Tibial nerve (tissue), 4 donors: ENCODE measurements around the gene NFAM1. TPM values are rescaled to one million over a fixed set of nuclear protein-coding genes. Genes with fewer than 3 reads are reported as not detected.

Experiments
- DNase-seq, 2 donors: peaks; one replicate each; pipeline ENCODE4 v3.0.0-alpha.2; 2019; ENCODE audit warnings: low spot score in 2 of 2
- H3K27ac ChIP-seq, 4 donors: fragments of 200-600 bp; sonication (generic) in 3 of 4; one replicate each; pipeline ENCODE4 v1.5.1; 2017 to 2019; ENCODE audit warnings: mild to moderate bottlenecking in 1 of 4
- H3K27me3 ChIP-seq, 2 donors: fragments of 200-600 bp; sonication (generic) in 1 of 2; one replicate each; pipeline versions ENCODE4 v1.5.1 to v1.6.0; 2017 to 2019
- H3K36me3 ChIP-seq, 3 donors: fragments of 200-600 bp; sonication (generic); one replicate each; pipeline ENCODE4 v1.5.1; 2018 to 2019
- H3K4me1 ChIP-seq, 4 donors: fragments of 200-600 bp; sonication (generic) in 3 of 4; one replicate each; pipeline ENCODE4 v1.5.1; 2017 to 2019
- H3K4me3 ChIP-seq, 4 donors: fragments of 200-600 bp; sonication (generic) in 3 of 4; one replicate each; pipeline ENCODE4 v1.5.1; 2017 to 2019; ENCODE audit warnings: mild to moderate bottlenecking in 1 of 4, moderate library complexity in 1 of 4
- H3K9me3 ChIP-seq, 4 donors: fragments of 200-600 bp; sonication (generic) in 3 of 4; one replicate each; pipeline ENCODE4 v1.5.1; 2017 to 2019
- CTCF ChIP-seq, 5 experiments: fragments of 200-600 bp in 3 of 5; fragments of 450-650 bp in 2 of 5; sonication (generic) in 3 of 5; IDR thresholded peaks; one replicate each; pipeline ENCODE4 v1.5.1; 2016 to 2019; ENCODE audit warnings: antibody characterized with exemption in 5 of 5, mild to moderate bottlenecking in 3 of 5, moderate library complexity in 2 of 5
- EP300 ChIP-seq, 2 donors: sonication (generic); formaldehyde crosslinking; IDR thresholded peaks; one replicate each; pipeline ENCODE4 v1.6.1; 2017; ENCODE audit warnings: antibody characterized with exemption in 2 of 2, mild to moderate bottlenecking in 1 of 2
- POLR2A ChIP-seq, 2 donors: fragments of 450-650 bp; IDR thresholded peaks; one replicate each; pipeline ENCODE4 v1.6.1; 2017; ENCODE audit warnings: antibody characterized with exemption in 2 of 2, mild to moderate bottlenecking in 2 of 2, moderate library complexity in 2 of 2
- WGBS, 2 donors: methylation state at CpG; one replicate each; pipeline ENCODE4 v1.1.5; 2018; 5-methylcytosine and 5-hydroxymethylcytosine counted together
- total RNA-seq, 4 donors: library from RNA; depleted of rRNA; stranded (reverse); fragments of >200 nt; gene quantifications; one replicate each; pipeline ENCODE4 v1.1.0, GENCODE V29; 2016

NFAM1 gene
- total RNA-seq, 4 donors from 2014 or later: 1.8 to 2.8 (median 2.2) TPM

- no peak overlapping the region for H3K27ac ChIP-seq
- H3K4me1 ChIP-seq: no peaks in the 10 kb centered on the region
- TF ChIP-seq POLR2A (IDR thresholded peaks at IDR 0.05): no peak
- TF ChIP-seq EP300 (IDR thresholded peaks at IDR 0.05): no peak
- no peak for TF ChIP-seq CTCF (IDR thresholded peaks at IDR 0.05)
- no peaks in the 10 kb centered on the region for H3K36me3 ChIP-seq
- no peaks in the 10 kb centered on the region for H3K9me3 ChIP-seq
- 64 to 71% methylated on average over 7 of the region's 7 CpGs for WGBS, 2 donors
- no peaks in the 10 kb centered on the region for H3K27me3 ChIP-seq
- no peak for DNase-seq
- H3K4me3 ChIP-seq: no peak overlapping the region
These were observed 43.1 kb downstream of the NFAM1 start for GRCh38 chr22:42389143-42389542.

GRCh38 chr22:42388130-42388797, 43.9 kb downstream of the NFAM1 start:
- Histone ChIP-seq H3K27me3 (no peaks in the 10 kb centered on the region), H3K9me3 (no peaks in the 10 kb centered on the region), H3K4me3 (no peak overlapping the region), H3K4me1 (no peaks in the 10 kb centered on the region), H3K27ac (no peak overlapping the region), H3K36me3 (no peaks in the 10 kb centered on the region)
- no peak for DNase-seq
- no peak for TF ChIP-seq POLR2A (IDR thresholded peaks at IDR 0.05)
- no peak for TF ChIP-seq CTCF (IDR thresholded peaks at IDR 0.05)
- TF ChIP-seq EP300 (IDR thresholded peaks at IDR 0.05): no peak
- 79 to 83% methylated on average over 15 of the region's 15 CpGs for WGBS, 2 donors

GRCh38 chr22:42387631-42388030, 44.6 kb downstream of the NFAM1 start:
- Histone ChIP-seq H3K27ac (no peak overlapping the region), H3K36me3 (no peaks in the 10 kb centered on the region), H3K9me3 (no peaks in the 10 kb centered on the region), H3K4me3 (no peak overlapping the region), H3K27me3 (no peaks in the 10 kb centered on the region), H3K4me1 (no peaks in the 10 kb centered on the region)
- DNase-seq: no peak
- 65 to 79% methylated on average over 6 of the region's 6 CpGs for WGBS, 2 donors
- TF ChIP-seq POLR2A (IDR thresholded peaks at IDR 0.05): no peak
- no peak for TF ChIP-seq CTCF (IDR thresholded peaks at IDR 0.05)
- TF ChIP-seq EP300 (IDR thresholded peaks at IDR 0.05): no peak

GRCh38 chr22:42385696-42386095, 46.5 kb downstream of the NFAM1 start:
- no peaks in the 10 kb centered on the region for H3K36me3 ChIP-seq
- WGBS, 2 donors: 75 to 82% methylated on average over 8 of the region's 8 CpGs
- H3K4me1 ChIP-seq: no peaks in the 10 kb centered on the region
- DNase-seq: no peak
- TF ChIP-seq EP300 (IDR thresholded peaks at IDR 0.05): no peak
- no peak for TF ChIP-seq CTCF (IDR thresholded peaks at IDR 0.05)
- TF ChIP-seq POLR2A (IDR thresholded peaks at IDR 0.05): no peak
- no peaks in the 10 kb centered on the region for H3K9me3 ChIP-seq
- H3K27ac ChIP-seq: no peak overlapping the region
- no peak overlapping the region for H3K4me3 ChIP-seq
- no peaks in the 10 kb centered on the region for H3K27me3 ChIP-seq

GRCh38 chr22:42384506-42384905, 47.7 kb downstream of the NFAM1 start:
- TF ChIP-seq POLR2A (IDR thresholded peaks at IDR 0.05) (no peak), CTCF (IDR thresholded peaks at IDR 0.05) (no peak), EP300 (IDR thresholded peaks at IDR 0.05) (no peak)
- WGBS, 2 donors: 71 to 84% methylated on average over 5 of the region's 5 CpGs
- H3K4me1 ChIP-seq: no peaks in the 10 kb centered on the region
- H3K4me3 ChIP-seq: no peak overlapping the region
- no peaks in the 10 kb centered on the region for H3K27me3 ChIP-seq
- no peak for DNase-seq
- H3K27ac ChIP-seq: no peak overlapping the region
- H3K36me3 ChIP-seq: no peaks in the 10 kb centered on the region
- H3K9me3 ChIP-seq: no peaks in the 10 kb centered on the region
